Measurements from ENCODE around the gene NAA25. TPM values are rescaled to one million over a fixed set of nuclear protein-coding genes. Genes with fewer than 3 reads are reported as not detected.
"Not testable (repeated sequence)": the region's sequence is repeated elsewhere in the genome, so short reads cannot be mapped to it uniquely, and the experiment has no call there.

NAA25 gene
- polyA plus RNA-seq, 12 donors = 19.5 to 149 (median 25.9) TPM

DNA sequence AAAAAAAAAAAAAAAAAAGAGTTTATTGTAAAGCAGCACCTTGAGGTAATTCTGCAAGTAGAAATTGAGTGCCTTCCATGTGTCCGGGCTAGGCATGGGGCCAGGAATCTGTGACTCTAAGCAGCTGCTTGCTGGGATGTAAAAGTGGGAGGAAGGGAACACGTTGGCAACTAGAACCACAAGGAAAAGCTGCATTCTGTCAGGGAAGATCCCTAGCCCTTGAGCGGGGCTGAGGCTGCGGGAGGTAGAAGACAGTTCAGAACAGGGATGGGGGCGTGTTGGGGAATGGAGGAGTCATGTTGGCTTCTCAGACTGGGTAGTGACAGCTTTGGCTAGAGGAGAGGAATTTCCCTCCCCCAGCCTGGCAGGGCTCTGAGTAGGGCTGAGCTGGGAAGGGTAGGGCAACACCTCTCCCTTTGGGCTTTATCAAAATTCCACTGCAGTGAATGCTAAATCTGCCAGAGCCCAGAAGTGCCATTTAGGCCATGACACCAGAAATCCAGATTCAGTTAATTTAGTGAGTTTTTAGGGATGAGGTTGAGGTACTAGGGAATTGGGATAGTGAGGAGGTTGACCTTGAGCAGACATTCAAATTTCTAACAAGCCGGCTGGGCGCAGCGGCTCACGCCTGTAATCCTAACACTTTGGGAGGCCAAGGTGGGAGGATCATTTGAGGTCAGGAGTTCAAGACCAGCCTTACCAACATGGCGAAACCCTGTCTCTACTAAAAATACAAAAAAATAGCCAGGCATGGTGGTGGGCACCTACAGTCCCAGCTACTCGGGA lies 13.4 kb upstream of the NAA25 start:
- peak; percentile 88 for DNase-seq

DNA sequence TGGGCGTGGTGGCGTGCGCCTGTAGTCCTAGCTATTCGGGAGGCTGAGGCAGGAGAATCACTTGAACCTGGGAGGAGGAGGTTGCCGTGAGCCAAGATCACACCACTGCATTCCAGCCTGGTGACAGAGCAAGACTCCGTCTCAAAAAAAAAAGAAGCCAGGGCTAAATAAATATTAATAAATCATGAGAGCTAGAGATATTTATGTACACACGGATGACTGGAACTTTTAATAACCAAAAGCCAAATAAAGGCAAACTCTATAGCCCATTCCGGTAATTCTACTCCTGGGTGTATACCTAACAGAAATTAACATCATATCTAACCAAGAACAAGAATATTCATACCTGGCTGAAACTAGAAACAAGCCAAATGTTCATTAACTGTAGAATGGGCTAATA lies 9.1 kb upstream of the NAA25 start:
- no peak for DNase-seq

DNA sequence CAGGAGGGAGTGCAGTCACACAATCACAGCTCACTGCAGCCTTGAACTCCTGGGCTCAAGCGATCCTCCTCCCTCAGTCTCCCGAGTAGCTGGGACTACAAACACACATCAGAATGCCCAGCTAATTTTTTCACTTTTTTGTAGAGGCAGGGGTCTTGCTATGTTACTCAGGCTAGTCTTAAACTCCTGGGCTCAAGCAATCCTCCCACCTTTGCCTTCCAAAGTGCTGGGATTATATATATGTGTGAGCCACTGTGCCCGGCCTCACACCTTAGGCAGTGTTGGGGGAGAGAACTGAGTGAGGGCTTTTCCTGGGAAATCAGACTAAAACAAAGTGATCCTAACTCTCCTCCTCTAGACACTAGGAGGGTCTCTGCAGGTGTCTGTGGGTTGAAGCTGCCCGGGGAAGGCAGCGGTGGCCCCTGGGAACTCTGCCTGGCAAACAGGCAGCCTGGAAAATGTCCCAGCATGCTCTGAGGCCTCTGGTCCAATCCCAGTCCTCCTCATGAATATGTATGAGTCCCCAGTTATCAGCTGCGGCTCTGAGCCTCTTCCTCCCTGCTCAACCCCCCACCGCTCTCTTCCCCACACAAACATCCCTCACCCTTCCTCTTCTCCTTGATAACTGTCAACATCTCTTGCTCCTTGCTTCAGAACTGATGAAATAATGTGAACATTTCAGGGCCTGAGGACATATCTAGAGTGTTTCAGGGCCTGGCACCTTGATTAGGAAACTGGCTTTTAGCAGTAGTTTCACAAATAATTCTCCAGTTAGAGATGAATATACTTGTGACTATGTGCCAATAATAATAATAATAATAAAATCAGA lies 7.9 kb upstream of the NAA25 start:
- DNase-seq = peak; percentile 32

- no peak for DNase-seq
Observed at GRCh38 chr12:112115259-112116045, 6.9 kb upstream of the NAA25 start.

- DNase-seq = no peak
Observed at GRCh38 chr12:112112409-112113133, 4.0 kb upstream of the NAA25 start.

DNA sequence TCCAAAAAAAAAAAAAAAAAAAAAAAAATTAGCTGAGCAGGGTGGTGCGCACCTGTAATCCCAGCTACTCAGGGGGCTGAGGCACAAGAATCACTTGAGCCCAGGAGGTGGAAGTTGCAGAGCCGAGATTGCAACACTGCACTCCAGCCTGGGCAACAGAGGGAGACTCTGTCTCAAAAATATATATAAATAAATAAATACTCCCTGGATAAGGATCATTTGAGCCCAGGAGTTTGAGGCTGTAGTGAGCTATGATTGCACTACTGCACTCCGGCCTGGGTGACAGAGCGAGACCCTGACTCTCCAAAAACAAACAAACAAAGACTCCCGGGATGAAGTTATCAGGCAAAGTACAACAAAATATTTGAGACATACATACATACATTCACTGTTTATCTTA lies 3.3 kb upstream of the NAA25 start:
- DNase-seq = no peak

DNA sequence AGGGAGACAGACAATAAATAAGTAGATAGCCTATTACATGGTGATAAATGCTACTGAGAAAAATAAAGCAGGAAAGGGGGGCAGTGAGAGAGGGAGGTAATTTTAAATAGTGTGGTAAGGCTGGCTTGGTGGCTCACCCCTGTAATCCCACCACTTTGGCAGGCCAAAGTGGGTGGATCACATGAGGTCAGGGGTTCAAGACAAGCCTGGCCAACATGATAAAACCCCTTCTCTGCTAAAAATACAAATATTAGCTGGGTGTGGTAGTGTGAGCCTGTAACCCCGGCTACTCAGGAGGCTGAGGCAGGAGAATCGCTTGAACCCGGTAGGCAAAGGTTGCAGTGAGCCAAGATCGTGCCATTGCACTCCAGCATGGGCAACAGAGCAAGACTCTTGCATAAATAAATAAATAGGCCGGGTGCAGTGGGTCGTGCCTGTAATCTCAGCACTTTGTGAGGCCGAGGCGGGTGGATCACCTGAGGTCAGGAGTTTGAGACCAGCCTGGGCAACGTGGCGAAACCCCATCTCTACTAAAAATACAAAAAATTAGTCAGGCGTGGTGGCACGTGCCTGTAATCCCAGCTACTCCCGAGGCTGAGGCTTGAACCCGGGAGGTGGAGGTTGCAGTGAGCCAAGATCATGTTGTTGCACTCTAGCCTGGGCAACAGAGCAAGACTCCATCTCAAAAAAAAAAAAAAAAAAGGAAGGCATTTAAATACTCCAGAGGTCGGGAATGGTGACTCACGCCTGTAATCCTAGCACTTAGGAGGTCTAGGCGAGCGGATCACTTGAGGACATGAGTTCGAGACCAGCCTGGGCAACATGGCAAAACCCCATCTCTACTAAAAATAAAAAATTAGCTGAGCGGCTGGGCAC lies 2.4 kb upstream of the NAA25 start:
- DNase-seq = not testable (repeated sequence)

GRCh38 chr12:112107306-112108201 lies 1.0 kb downstream of the NAA25 start:
- DNase-seq = no peak

DNA sequence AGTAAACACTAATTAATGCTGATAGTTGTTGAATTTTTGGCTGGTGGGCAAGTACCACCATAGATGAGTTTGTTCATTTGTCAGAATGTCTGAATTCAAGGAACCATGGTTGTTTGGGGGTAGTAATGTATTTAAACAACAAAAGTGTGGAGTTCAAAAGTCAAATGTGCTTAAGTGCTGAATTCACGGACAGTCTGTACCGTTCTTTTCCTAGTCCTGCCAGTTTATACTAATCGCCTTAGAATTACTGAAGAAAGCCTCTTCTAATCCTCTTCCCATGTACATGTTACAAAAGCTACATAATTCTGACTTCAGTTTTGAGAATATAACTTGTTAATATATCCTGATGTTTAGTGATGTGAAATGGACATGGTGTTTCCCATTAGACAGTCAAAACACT lies 2.7 kb downstream of the NAA25 start:
- no peak for DNase-seq

GRCh38 chr12:112103758-112104503 lies 4.7 kb downstream of the NAA25 start:
- no peak for DNase-seq

DNA sequence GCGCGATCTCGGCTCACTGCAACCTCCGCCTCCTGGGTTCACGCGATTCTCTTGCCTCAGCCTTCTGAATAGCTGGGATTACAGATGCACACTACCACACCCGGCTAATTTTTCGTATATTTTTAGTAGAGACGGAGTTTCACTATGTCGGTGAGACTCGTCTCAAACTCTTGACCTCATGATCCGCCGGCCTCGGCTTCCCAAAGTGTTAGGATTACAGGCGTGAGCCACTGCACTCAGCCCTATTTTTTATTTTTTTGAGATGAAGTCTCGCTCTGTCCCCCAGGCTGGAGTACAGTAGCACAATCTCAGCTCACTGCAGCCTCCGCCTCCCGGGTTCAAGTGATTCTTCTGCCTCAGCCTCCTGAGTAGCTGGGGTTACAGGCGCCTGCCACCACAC lies 5.8 kb downstream of the NAA25 start:
- DNase-seq = not testable (repeated sequence)

DNA sequence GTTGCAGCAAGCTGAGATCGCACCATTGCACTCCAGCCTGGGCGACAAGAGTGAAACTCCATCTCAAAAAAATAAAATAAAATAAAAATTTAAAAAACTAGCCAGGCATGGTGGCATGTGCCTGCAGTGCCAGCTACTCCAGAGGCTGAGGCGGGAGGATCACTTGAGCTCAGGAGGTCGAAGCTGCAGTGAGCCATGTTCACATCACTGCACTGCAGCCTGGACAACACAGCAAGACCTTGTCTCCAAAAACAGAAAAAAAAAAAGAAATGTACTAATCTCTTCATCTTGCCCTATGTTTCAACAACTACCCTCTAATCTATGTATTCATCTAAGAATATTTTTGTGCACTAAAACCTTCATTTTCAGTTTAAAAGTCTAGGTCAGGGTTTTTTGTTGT lies 6.5 kb downstream of the NAA25 start:
- DNase-seq = no peak

- DNase-seq = not testable (repeated sequence)
Observed at GRCh38 chr12:112100500-112100899, 8.1 kb downstream of the NAA25 start.

GRCh38 chr12:112097641-112098040 lies 10.9 kb downstream of the NAA25 start:
- no peak for DNase-seq

- no peak for DNase-seq
Observed at GRCh38 chr12:112096667-112097066, 11.9 kb downstream of the NAA25 start.

- DNase-seq = no peak
Observed at GRCh38 chr12:112096070-112096469, 12.5 kb downstream of the NAA25 start.

- DNase-seq = no peak
Observed at GRCh38 chr12:112091563-112091962, 17.0 kb downstream of the NAA25 start.

DNA sequence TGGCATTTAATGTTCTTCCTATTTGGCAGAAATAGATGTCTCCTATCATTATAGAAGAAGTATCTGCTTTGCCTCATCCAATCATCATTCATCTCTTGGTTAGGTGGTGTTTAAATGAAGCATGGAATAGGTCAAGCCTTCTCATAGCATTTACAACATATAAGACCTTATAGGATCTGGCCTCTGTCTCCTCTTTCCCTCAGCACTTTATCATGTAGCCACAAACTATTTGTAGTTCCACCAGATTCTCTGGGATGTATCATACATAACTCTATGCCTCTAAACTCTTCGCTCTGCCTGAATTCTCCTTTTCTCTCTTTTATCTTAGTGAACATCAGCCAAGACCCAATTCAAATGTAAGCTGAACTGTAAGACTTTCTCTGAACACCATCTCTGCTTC lies 20.7 kb downstream of the NAA25 start:
- DNase-seq = no peak

All from muscle of arm (tissue), 12 donors.